Adrenal gland (tissue), 5 donors: ENCODE results near the gene PTDSS2.

Experiments used
- CTCF ChIP-seq, 6 experiments: fragments of 450-650 bp in 4 of 6; fragments of 200-600 bp in 2 of 6; sonication (generic) in 1 of 6; IDR thresholded peaks; 1 replicate in 5 of 6; 2 replicates in 1 of 6; pipeline versions ENCODE4 v1.5.1 to v1.8.0; 2016 to 2021; ENCODE audit warnings: antibody characterized with exemption in 6 of 6, mild to moderate bottlenecking in 2 of 6, moderate library complexity in 1 of 6
- POLR2A ChIP-seq, 2 donors: fragments of 450-650 bp; IDR thresholded peaks; one replicate each; pipeline ENCODE4 v1.6.1; 2017; ENCODE audit warnings: antibody characterized with exemption in 2 of 2, mild to moderate bottlenecking in 2 of 2, moderate library complexity in 1 of 2
- donor health status: DM: no; HTN: no; CAD: no.

DNA sequence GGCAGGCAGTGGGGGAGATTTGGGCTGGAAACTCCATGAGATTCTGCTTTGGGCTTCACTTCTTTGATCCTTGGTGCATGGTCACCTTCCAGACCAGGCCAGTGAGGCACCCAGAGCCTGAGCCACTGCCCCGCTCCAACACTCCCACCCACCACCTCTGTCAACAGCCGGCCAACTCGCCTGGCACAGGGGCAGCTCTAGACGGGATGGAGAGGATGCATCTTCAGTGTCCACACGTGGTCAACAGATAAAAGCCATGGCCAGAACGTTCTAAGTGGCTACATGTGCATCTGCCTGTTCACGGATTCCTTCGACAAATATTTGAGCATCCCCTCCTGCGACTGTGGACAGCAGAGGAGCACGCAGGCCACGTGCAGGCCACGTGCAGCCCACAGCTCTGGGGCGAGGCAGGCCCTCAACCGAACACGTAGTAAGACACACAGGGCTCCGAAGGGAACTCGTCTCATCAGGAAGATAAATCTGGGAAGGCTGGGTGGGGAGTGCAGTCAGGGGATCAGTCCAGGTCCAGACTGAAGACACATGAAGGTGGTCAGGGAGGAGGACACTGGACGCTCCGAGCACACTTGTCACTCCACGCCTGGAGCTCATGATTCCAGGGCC is 88.5 kb downstream of the PTDSS2 start:
- TF ChIP-seq CTCF (IDR thresholded peaks at IDR 0.05), result no peak
- no peak for TF ChIP-seq POLR2A (IDR thresholded peaks at IDR 0.05)
